Measurements from ENCODE around the gene PTGIS. TPM values are rescaled to one million over a fixed set of nuclear protein-coding genes. Genes with fewer than 3 reads are reported as not detected.

The PTGIS gene
- total RNA-seq, 1 experiment from 2014 or later: 20.0 TPM

GRCh38 chr20:49583343-49583668 is 15.4 kb upstream of the PTGIS start:
- no peak overlapping the region for H4K5ac ChIP-seq (ENCODE audit: insufficient read length, low read depth, low read length)
- DNase-seq: no peak
- Mint-ChIP-seq H3K4me3 (no peak overlapping the region), H3K4me1 (peaks cover 9 to 12% of the 10 kb centered on the region in 2 experiments), H3K9me3 (peaks cover 4% of the 10 kb centered on the region in 2 experiments; a peak in 2 of 5 replicates), H3K27me3 (ENCODE audit: low read depth) (peaks cover 2% of the 10 kb centered on the region), H3K36me3 (ENCODE audit: insufficient read depth in 1 of 3, low read depth in 3 of 3) (peaks cover 0 to 4% (median 2%) of the 10 kb centered on the region in 3 experiments; a peak in 3 of 7 replicates), H3K27ac (no peak overlapping the region)
- no peak overlapping the region for H3K56ac ChIP-seq (ENCODE audit: insufficient read length, low read depth, low read length)
- no peak overlapping the region for H3K23ac ChIP-seq (ENCODE audit: insufficient read length, low read depth, low read length)
- H2AK5ac ChIP-seq (ENCODE audit: insufficient read length, low read length): no peak overlapping the region
- H3K18ac ChIP-seq (ENCODE audit: insufficient read length, low read depth, low read length): no peak overlapping the region
- WGBS (ENCODE audit: extremely low coverage, insufficient read length, low lambda C conversion rate): no CpG with 5 or more reads among the region's 4 CpGs
- H2BK15ac ChIP-seq (ENCODE audit: low read depth, low read length): no peak overlapping the region
- TF ChIP-seq, protein P1, sequence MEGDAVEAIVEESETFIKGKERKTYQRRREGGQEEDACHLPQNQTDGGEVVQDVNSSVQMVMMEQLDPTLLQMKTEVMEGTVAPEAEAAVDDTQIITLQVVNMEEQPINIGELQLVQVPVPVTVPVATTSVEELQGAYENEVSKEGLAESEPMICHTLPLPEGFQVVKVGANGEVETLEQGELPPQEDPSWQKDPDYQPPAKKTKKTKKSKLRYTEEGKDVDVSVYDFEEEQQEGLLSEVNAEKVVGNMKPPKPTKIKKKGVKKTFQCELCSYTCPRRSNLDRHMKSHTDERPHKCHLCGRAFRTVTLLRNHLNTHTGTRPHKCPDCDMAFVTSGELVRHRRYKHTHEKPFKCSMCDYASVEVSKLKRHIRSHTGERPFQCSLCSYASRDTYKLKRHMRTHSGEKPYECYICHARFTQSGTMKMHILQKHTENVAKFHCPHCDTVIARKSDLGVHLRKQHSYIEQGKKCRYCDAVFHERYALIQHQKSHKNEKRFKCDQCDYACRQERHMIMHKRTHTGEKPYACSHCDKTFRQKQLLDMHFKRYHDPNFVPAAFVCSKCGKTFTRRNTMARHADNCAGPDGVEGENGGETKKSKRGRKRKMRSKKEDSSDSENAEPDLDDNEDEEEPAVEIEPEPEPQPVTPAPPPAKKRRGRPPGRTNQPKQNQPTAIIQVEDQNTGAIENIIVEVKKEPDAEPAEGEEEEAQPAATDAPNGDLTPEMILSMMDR (conservative IDR thresholded peaks at IDR 0.05): no peak
- no peak overlapping the region for H2BK20ac ChIP-seq (ENCODE audit: low read depth, low read length, poor library complexity, severe bottlenecking)
- H3K14ac ChIP-seq (ENCODE audit: insufficient read depth, low read length): no peak overlapping the region
- no peak overlapping the region for H4K91ac ChIP-seq (ENCODE audit: insufficient read length, low read depth, low read length)
- no peak overlapping the region for H2BK5ac ChIP-seq (ENCODE audit: insufficient read length, low read length)
- H4K8ac ChIP-seq (replicated peaks; ENCODE audit: insufficient read length, low read depth, low read length): no peak overlapping the region
- no peak overlapping the region for H3T11ph ChIP-seq (ENCODE audit: low read length)
- no peaks in the 10 kb centered on the region for H3K79me2 ChIP-seq (ENCODE audit: insufficient read depth, low read length)
- no peak overlapping the region for H2BK12ac ChIP-seq (ENCODE audit: insufficient read length, low read depth, low read length)
- no peaks in the 10 kb centered on the region for H3K23me2 ChIP-seq (ENCODE audit: insufficient read length, low read depth, low read length, poor library complexity, severe bottlenecking)
- H3K9me3 ChIP-seq (ENCODE audit: control insufficient read depth, low read depth, low read length): no peaks in the 10 kb centered on the region
- no peak overlapping the region for H3K4ac ChIP-seq (ENCODE audit: low read depth, low read length)
- no peak overlapping the region for H3K9ac ChIP-seq (ENCODE audit: extremely low read depth, insufficient read length, low read length)
- H2BK120ac ChIP-seq (ENCODE audit: low read depth, low read length, poor library complexity, severe bottlenecking): no peak overlapping the region
- H3K79me1 ChIP-seq (ENCODE audit: insufficient read depth, low read depth, low read length, poor library complexity, severe bottlenecking): no peaks in the 10 kb centered on the region
- no peaks in the 10 kb centered on the region for H4K20me1 ChIP-seq (ENCODE audit: control insufficient read depth, insufficient read depth, insufficient read length)
- H3K4me1 ChIP-seq (ENCODE audit: insufficient read depth, low read length): no peaks in the 10 kb centered on the region
- H3K4me2 ChIP-seq (ENCODE audit: insufficient read depth, insufficient read length, low read length): no peak overlapping the region
- H3K27me3 ChIP-seq (ENCODE audit: insufficient read depth, low read length): no peaks in the 10 kb centered on the region
- no peak overlapping the region for H2AFZ ChIP-seq (ENCODE audit: low read length)
- H3K27ac ChIP-seq (ENCODE audit: insufficient read length, low read depth, low read length): no peak overlapping the region

Data from H9 (cell line).